Keratinocyte (primary cell): ENCODE data around the gene ANO2. TPM values are rescaled to one million over a fixed set of nuclear protein-coding genes. Genes with fewer than 3 reads are reported as not detected.

Experiments used
- DNase-seq: peaks from one replicate; pipeline ENCODE4 v3.0.0-alpha.2; 2011; ENCODE audit warnings: low read depth, missing footprints, low spot score
- FAIRE-seq: peaks from 2 replicates; lab custom pipeline; 2011; peaks lifted over from hg19 to GRCh38; lab: Jason Lieb, UNC
- H2AFZ ChIP-seq: 2 replicates; pipeline ENCODE4 v1.6.0; 2012; ENCODE audit warnings: low read length, control low read depth, inconsistent platforms; ENCODE audit not compliant: control insufficient read depth
- H3K27ac ChIP-seq: 2 replicates; pipeline ENCODE4 v1.5.1; 2011; ENCODE audit warnings: low read length; ENCODE audit not compliant: control insufficient read depth, insufficient read depth
- H3K27me3 ChIP-seq: 3 replicates; pipeline ENCODE4 v1.6.0; 2011; ENCODE audit warnings: low read length; ENCODE audit not compliant: control insufficient read depth, insufficient read depth; ENCODE audit errors: extremely low read depth
- H3K36me3 ChIP-seq, 2 experiments: 2 replicates in 1 of 2; 3 replicates in 1 of 2; pipeline ENCODE4 v1.5.1; 2011; ENCODE audit warnings: low read length in 2 of 2, mild to moderate bottlenecking in 1 of 2; ENCODE audit not compliant: control insufficient read depth in 2 of 2, insufficient read depth in 2 of 2; ENCODE audit errors: extremely low read depth in 1 of 2
- H3K4me1 ChIP-seq: 3 replicates; pipeline ENCODE4 v1.5.1; 2011; ENCODE audit warnings: low read length; ENCODE audit not compliant: control insufficient read depth, insufficient read depth; ENCODE audit errors: extremely low read depth
- H3K4me2 ChIP-seq: 3 replicates; pipeline ENCODE4 v1.6.0; 2011; ENCODE audit warnings: low read depth, low read length; ENCODE audit not compliant: control insufficient read depth, insufficient read depth; ENCODE audit errors: extremely low read depth
- H3K4me3 ChIP-seq, 3 experiments: fragments of 200-600 bp in 1 of 3; sonication (generic) in 1 of 3; 2 replicates in 2 of 3; 3 replicates in 1 of 3; pipeline ENCODE4 v1.5.1; 2011 to 2016; ENCODE audit warnings: low read length in 3 of 3, mild to moderate bottlenecking in 3 of 3, control low read depth in 2 of 3, inconsistent platforms in 1 of 3, low read depth in 1 of 3, mixed read lengths in 1 of 3, mixed run types in 1 of 3, moderate library complexity in 1 of 3; ENCODE audit not compliant: control insufficient read depth in 2 of 3, insufficient read depth in 2 of 3; ENCODE audit errors: extremely low read depth in 1 of 3
- H3K79me2 ChIP-seq: 2 replicates; pipeline ENCODE4 v1.6.0; 2012; ENCODE audit warnings: low read length; ENCODE audit not compliant: control insufficient read depth, insufficient read depth
- H3K9ac ChIP-seq: 3 replicates; pipeline ENCODE4 v1.6.0; 2011; ENCODE audit warnings: low read length; ENCODE audit not compliant: control insufficient read depth, insufficient read depth; ENCODE audit errors: extremely low read depth
- H3K9me1 ChIP-seq: 3 replicates; pipeline ENCODE4 v1.6.0; 2011; ENCODE audit warnings: low read length; ENCODE audit not compliant: control insufficient read depth, insufficient read depth; ENCODE audit errors: extremely low read depth
- H3K9me3 ChIP-seq: 2 replicates; pipeline ENCODE4 v1.5.1; 2012; ENCODE audit warnings: low read depth, low read length; ENCODE audit not compliant: control insufficient read depth
- H4K20me1 ChIP-seq: 3 replicates; pipeline ENCODE4 v1.6.0; 2011; ENCODE audit warnings: low read length; ENCODE audit not compliant: control insufficient read depth, insufficient read depth; ENCODE audit errors: extremely low read depth
- CTCF ChIP-seq, 3 experiments: IDR thresholded peaks in 1 of 3; conservative IDR thresholded peaks in 1 of 3; optimal IDR thresholded peaks in 1 of 3; 2 replicates in 2 of 3; 3 replicates in 1 of 3; pipeline versions ENCODE3 to v1.5.1; 2011; ENCODE audit warnings: low read length in 3 of 3, mild to moderate bottlenecking in 3 of 3, moderate library complexity in 2 of 3, control low read depth in 1 of 3, inconsistent platforms in 1 of 3; ENCODE audit not compliant: insufficient read depth in 2 of 3; ENCODE audit errors: extremely low read depth in 1 of 3
- EZH2 ChIP-seq: IDR thresholded peaks from one replicate; pipeline ENCODE4 v1.6.1; 2012; ENCODE audit warnings: inconsistent platforms, mild to moderate bottlenecking, low read length, moderate library complexity
- dilution Hi-C: fragments of 300-500 bp; cut with MboI; formaldehyde crosslinking; loops from one replicate; pipeline ENCODE4 v1.7.0; 2020; ENCODE audit warnings: low sequenced_read_pairs; ENCODE audit not compliant: extremely low pct_ligation_motif_present
- polyA plus RNA-seq, 5 experiments: library from polyadenylated mRNA; depleted of rRNA in 3 of 5; stranded (reverse) in 3 of 5; stranded (forward) in 1 of 5; unstranded in 1 of 5; fragments of >200 nt; gene quantifications; 1 replicate in 1 of 5; 2 replicates in 3 of 5; 3 replicates in 1 of 5; pipeline versions ENCODE4 v1.2.1 to v1.2.3, GENCODE V29; 2011 to 2012; ENCODE audit warnings: missing spikeins in 2 of 5, low read depth in 1 of 5, low replicate concordance in 1 of 5

The ANO2 gene
- polyA plus RNA-seq, 1 donor (not counting 4 experiments of a cell fraction or from before 2014, with no cell fraction given) = 0.14 TPM

GRCh38 chr12:5643266-5643665 lies 301.8 kb downstream of the ANO2 start:
- no peak overlapping the region for H3K9ac ChIP-seq

GRCh38 chr12:5637698-5638097 lies 307.4 kb downstream of the ANO2 start:
- H3K9me1 ChIP-seq = no peaks in the 10 kb centered on the region
- no peak overlapping the region for H3K4me3 ChIP-seq
- H3K36me3 ChIP-seq = no peaks in the 10 kb centered on the region
- no peak overlapping the region for H3K27ac ChIP-seq
- H3K4me2 ChIP-seq = no peak overlapping the region
- H3K27me3 ChIP-seq = no peaks in the 10 kb centered on the region
- no peak overlapping the region for H2AFZ ChIP-seq
- H3K4me1 ChIP-seq = no peaks in the 10 kb centered on the region
- no peak overlapping the region for H3K9ac ChIP-seq
- no peaks in the 10 kb centered on the region for H3K79me2 ChIP-seq
- no peaks in the 10 kb centered on the region for H3K9me3 ChIP-seq
- DNase-seq (no peak), FAIRE-seq (no peak)
- no peaks in the 10 kb centered on the region for H4K20me1 ChIP-seq
- TF ChIP-seq CTCF (optimal IDR thresholded peaks at IDR 0.05 in 1 of 3, IDR thresholded peaks at IDR 0.05 in 1 of 3, conservative IDR thresholded peaks at IDR 0.05 in 1 of 3; ENCODE audit: extremely low read depth in 1 of 3, insufficient read depth in 2 of 3, low read length in 3 of 3) = no peak
- TF ChIP-seq EZH2 = no peak
- dilution Hi-C loops = no loop called here

More at GRCh38 chr12:5643266-5643665, 301.8 kb downstream of the ANO2 start:
- Histone ChIP-seq H3K9me1 (no peaks in the 10 kb centered on the region), H4K20me1 (no peaks in the 10 kb centered on the region), H3K4me3 (no peak overlapping the region), H3K9me3 (no peaks in the 10 kb centered on the region), H3K79me2 (no peaks in the 10 kb centered on the region), H2AFZ (no peak overlapping the region), H3K36me3 (no peaks in the 10 kb centered on the region), H3K27ac (no peak overlapping the region), H3K4me1 (no peaks in the 10 kb centered on the region), H3K4me2 (no peak overlapping the region), H3K27me3 (no peaks in the 10 kb centered on the region)
- dilution Hi-C loops = no loop called here
- no peak for TF ChIP-seq EZH2
- no peak for TF ChIP-seq CTCF (optimal IDR thresholded peaks at IDR 0.05 in 1 of 3, IDR thresholded peaks at IDR 0.05 in 1 of 3, conservative IDR thresholded peaks at IDR 0.05 in 1 of 3; ENCODE audit: extremely low read depth in 1 of 3, insufficient read depth in 2 of 3, low read length in 3 of 3)
- DNase-seq (no peak), FAIRE-seq (no peak)
